GM12878 (cell line): ENCODE data around the gene TNIP3. TPM values are rescaled to one million over a fixed set of nuclear protein-coding genes. Genes with fewer than 3 reads are reported as not detected.

Source experiments
- ATAC-seq: fragments of 200-7000 bp; cut with Tn5 transposase; 3 replicates; pipeline ENCODE4 v1.9.1; 2020; ENCODE audit warnings: mild to moderate bottlenecking, moderate library complexity
- BruUV-seq: library from RNA; stranded (reverse); fragments of 400-500 nt; replicated peaks from 2 replicates; lab custom pipeline; 2021; lab: Mats Ljungman, UMichigan
- CTCF ChIA-PET: fragments of 300-600 bp; sonication (Branson Sonifier 250); formaldehyde crosslinking; extraction: SDS; loops from one replicate; lab custom pipeline; 2021; ENCODE audit warnings: inconsistent platforms; lab: Yijun Ruan, JAX
- POLR2A ChIA-PET: fragments of 350-600 bp; formaldehyde crosslinking; extraction: SDS; loops from one replicate; lab custom pipeline; 2021; ENCODE audit warnings: inconsistent platforms; lab: Charles Lee
- RAD21 ChIA-PET: fragments of 300-600 bp; sonication (Branson Sonifier 250); formaldehyde crosslinking; loops from one replicate; lab custom pipeline; 2023; ENCODE audit warnings: antibody characterized with exemption; ENCODE audit not compliant: unreplicated experiment; lab: Charles Lee
- SMC1A ChIA-PET: fragments of 300-600 bp; sonication (Branson Sonifier 250); formaldehyde crosslinking; loops from one replicate; lab custom pipeline; 2023; ENCODE audit not compliant: unreplicated experiment, uncharacterized antibody; lab: Charles Lee
- DNase-seq: peaks from one replicate; pipeline ENCODE4 v3.0.0-alpha.2; 2011; ENCODE audit warnings: low read depth, low spot score
- FAIRE-seq: peaks from 3 replicates; lab custom pipeline; 2011; peaks lifted over from hg19 to GRCh38; lab: Jason Lieb, UNC
- H2AFZ ChIP-seq: 2 replicates; pipeline ENCODE4 v1.6.0; 2011; ENCODE audit warnings: low read depth, low read length, control low read depth; ENCODE audit not compliant: control insufficient read depth
- H3K27ac ChIP-seq: 2 replicates; pipeline ENCODE4 v1.5.1; 2011; ENCODE audit warnings: control low read depth; ENCODE audit not compliant: control insufficient read depth, insufficient read depth
- H3K27me3 ChIP-seq, 2 experiments: replicated peaks in 1 of 2; 2 replicates each; pipeline versions ENCODE4 v1.6.0 to v1.6.1; 2011; ENCODE audit warnings: low read length in 1 of 2; ENCODE audit not compliant: control insufficient read depth in 2 of 2, insufficient read depth in 2 of 2
- H3K36me3 ChIP-seq, 2 experiments: 2 replicates each; pipeline ENCODE4 v1.5.1; 2011; ENCODE audit warnings: low read length in 1 of 2; ENCODE audit not compliant: control insufficient read depth in 2 of 2, insufficient read depth in 2 of 2
- H3K4me1 ChIP-seq: 2 replicates; pipeline ENCODE4 v1.6.1; 2011; ENCODE audit warnings: mild to moderate bottlenecking, low read length, moderate library complexity, mixed read lengths; ENCODE audit not compliant: control insufficient read depth, insufficient read depth
- H3K4me2 ChIP-seq: 2 replicates; pipeline ENCODE4 v1.6.0; 2011; ENCODE audit warnings: control low read depth; ENCODE audit not compliant: control insufficient read depth, insufficient read depth
- H3K4me3 ChIP-seq: fragments of 200-600 bp; sonication (generic); 2 replicates; pipeline ENCODE4 v1.5.1; 2016
- H3K79me2 ChIP-seq: 2 replicates; pipeline ENCODE4 v1.6.0; 2011; ENCODE audit warnings: low read length; ENCODE audit not compliant: control insufficient read depth, insufficient read depth
- H3K9ac ChIP-seq: 2 replicates; pipeline ENCODE4 v1.8.0; 2011; ENCODE audit warnings: low read length, control low read depth, mixed read lengths; ENCODE audit not compliant: control insufficient read depth, insufficient read depth
- H3K9me3 ChIP-seq: replicated peaks from 3 replicates; pipeline ENCODE4 v1.5.1; 2011; ENCODE audit warnings: mild to moderate bottlenecking, low read length; ENCODE audit not compliant: control insufficient read depth, insufficient read depth
- H4K20me1 ChIP-seq: 2 replicates; pipeline ENCODE4 v1.6.0; 2011; ENCODE audit not compliant: control insufficient read depth, insufficient read depth
- BRCA1 ChIP-seq: IDR thresholded peaks from 2 replicates; pipeline ENCODE4 v1.6.1; 2011; ENCODE audit warnings: low read depth, low read length, improper control_type of control experiment
- CBX5 ChIP-seq: sonication (generic); IDR thresholded peaks from 2 replicates; pipeline ENCODE4 v1.6.1; 2016; ENCODE audit warnings: low read depth, moderate library complexity, mild to moderate bottlenecking, inconsistent platforms
- HCFC1 ChIP-seq: fragments of 150-350 bp; IDR thresholded peaks from 2 replicates; pipeline ENCODE4 v1.6.1; 2014; ENCODE audit warnings: low read length
- MEF2B ChIP-seq: fragments of 450-650 bp; IDR thresholded peaks from 2 replicates; pipeline ENCODE4 v1.6.1; 2018; ENCODE audit warnings: mild to moderate bottlenecking, moderate library complexity; ENCODE audit not compliant: partially characterized antibody, poor library complexity, severe bottlenecking
- RAD21 ChIP-seq: IDR thresholded peaks from 2 replicates; pipeline ENCODE4 v1.6.1; 2011; ENCODE audit warnings: mild to moderate bottlenecking, low read depth, low read length, moderate library complexity; ENCODE audit not compliant: insufficient read depth
- RBBP5 ChIP-seq: fragments of 200-600 bp; sonication (generic); conservative IDR thresholded peaks from 2 replicates; pipeline ENCODE4 v1.6.1; 2016
- RUNX3 ChIP-seq: IDR thresholded peaks from 2 replicates; pipeline ENCODE4 v1.6.1; 2012; ENCODE audit warnings: low read length, inconsistent platforms
- TAF1 ChIP-seq: IDR thresholded peaks from 2 replicates; pipeline ENCODE4 v1.6.1; 2011; ENCODE audit warnings: mild to moderate bottlenecking, low read depth, low read length, borderline replicate concordance
- TARDBP ChIP-seq: IDR thresholded peaks from 2 replicates; pipeline ENCODE4 v1.6.1; 2016; ENCODE audit warnings: borderline replicate concordance
- TBL1XR1 ChIP-seq: IDR thresholded peaks from 2 replicates; pipeline ENCODE4 v1.6.1; 2012; ENCODE audit warnings: low read depth, low read length, improper control_type of control experiment
- WRNIP1 ChIP-seq: IDR thresholded peaks from 2 replicates; pipeline ENCODE4 v1.6.1; 2011; ENCODE audit warnings: low read depth, low read length, improper control_type of control experiment, borderline replicate concordance
- in situ Hi-C: fragments of 300-500 bp; cut with MboI; formaldehyde crosslinking; loops from 9 replicates; pipeline ENCODE4 v1.14.3; 2018; ENCODE audit warnings: mixed read lengths
- intact Hi-C: fragments of 100-400 bp; cut with micrococcal nuclease; formaldehyde crosslinking; loops from one replicate; pipeline ENCODE4 v1.14.2; 2022; ENCODE audit not compliant: unreplicated experiment
- polyA plus RNA-seq, 11 experiments: library from polyadenylated mRNA; depleted of rRNA in 4 of 11; unstranded in 6 of 11; stranded (reverse) in 5 of 11; fragments of >200 nt; fragmentation: Nextera tagmentation in 4 of 11; fragmentation: Illumina TruSeq in 1 of 11; extraction: Ambion mirVana in 4 of 11; extraction: Trizol in 1 of 11; gene quantifications; 1 replicate in 1 of 11; 2 replicates in 10 of 11; pipeline versions ENCODE4 v1.2.1 to v1.2.3, GENCODE V29; 2011 to 2016; ENCODE audit warnings: inconsistent platforms in 2 of 11, missing spikeins in 2 of 11, low read depth in 1 of 11
- total RNA-seq, 4 experiments: library from RNA; depleted of rRNA in 3 of 4; stranded (reverse); fragments of >200 nt in 3 of 4; fragmentation: Illumina TruSeq in 1 of 4; extraction: Trizol in 1 of 4; gene quantifications; 2 replicates each; pipeline versions ENCODE4 v1.2.1 to v1.2.3, GENCODE V29; 2013 to 2021
- TF ChIP-seq, protein P1 (sequence below): IDR thresholded peaks from 2 replicates; pipeline ENCODE4 v1.6.1; 2011; ENCODE audit warnings: borderline replicate concordance, low read depth, mild to moderate bottlenecking, moderate library complexity, mixed read lengths, low read length; ENCODE audit not compliant: insufficient read depth; ENCODE audit errors: extremely low read length
- TF ChIP-seq, protein P2 (sequence below): IDR thresholded peaks from 2 replicates; pipeline ENCODE4 v1.6.1; 2012; ENCODE audit warnings: mild to moderate bottlenecking, low read depth, low read length
- TF ChIP-seq, protein P3 (sequence below): fragments of 450-650 bp; formaldehyde crosslinking; IDR thresholded peaks from 2 replicates; pipeline ENCODE4 v1.5.0; 2022; ENCODE audit warnings: mild to moderate bottlenecking, missing genetic modification characterization
- TF ChIP-seq, protein P4 (sequence below): IDR thresholded peaks from 2 replicates; pipeline ENCODE4 v1.6.1; 2012; ENCODE audit warnings: low read depth, low read length, improper control_type of control experiment
- TF ChIP-seq, protein P5 (sequence below): IDR thresholded peaks from 2 replicates; pipeline ENCODE4 v1.6.1; 2011; ENCODE audit warnings: low read depth, low read length, improper control_type of control experiment, borderline replicate concordance

Gene TNIP3
- total and polyA plus RNA-seq, 10 of the 15 experiments (the other 5 are each of a cell fraction or from before 2014, with no cell fraction given), result 0.21 to 1.4 (median 0.67) TPM

DNA sequence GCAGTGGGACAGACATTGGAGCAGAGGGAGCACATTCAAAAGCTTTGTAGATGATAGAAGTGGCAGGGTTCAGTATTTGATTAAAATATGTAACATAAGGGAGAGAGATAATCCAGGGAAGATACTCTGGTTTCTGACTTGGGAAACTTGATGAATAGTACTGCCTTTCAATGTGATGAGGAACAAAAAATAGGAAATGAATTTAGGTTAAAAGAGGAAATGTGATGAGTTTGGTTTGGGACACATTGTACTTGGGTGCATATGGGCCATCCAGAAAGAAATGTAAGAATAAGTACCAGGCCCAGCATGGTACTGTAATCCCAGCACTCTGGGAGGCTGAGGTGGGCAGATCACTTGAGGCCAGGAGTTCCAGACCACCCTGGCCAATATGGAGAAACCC lies 70.9 kb downstream of the TNIP3 start:
- FAIRE-seq (no peak), DNase-seq (no peak), ATAC-seq (no peak)
- ChIA-PET POLR2A (no interaction called here), CTCF (no interaction called here), SMC1A (interaction anchor here (1.1 kb wide), 1 partner anchor 10 kb away, joined by 3 read pairs; no protein-coding TSS in a partner anchor), RAD21 (no interaction called here)
- Histone ChIP-seq H3K4me3 (no peak overlapping the region), H3K4me1 (no peaks in the 10 kb centered on the region), H4K20me1 (no peaks in the 10 kb centered on the region), H2AFZ (no peak overlapping the region), H3K4me2 (no peak overlapping the region), H3K79me2 (no peaks in the 10 kb centered on the region), H3K36me3 (no peaks in the 10 kb centered on the region), H3K9me3 (no peaks in the 10 kb centered on the region), H3K27me3 (no peaks in the 10 kb centered on the region), H3K9ac (no peak overlapping the region), H3K27ac (no peak overlapping the region)
- intact Hi-C loops, result no loop called here
- BruUV-seq, result no TSS peak
- in situ Hi-C loops, result loop anchor here (10.0 kb wide), 2 partner anchors 938 to 1018 kb away; no protein-coding TSS in a partner anchor
- TF ChIP-seq RBBP5, result no peak
- TF ChIP-seq, protein P1, sequence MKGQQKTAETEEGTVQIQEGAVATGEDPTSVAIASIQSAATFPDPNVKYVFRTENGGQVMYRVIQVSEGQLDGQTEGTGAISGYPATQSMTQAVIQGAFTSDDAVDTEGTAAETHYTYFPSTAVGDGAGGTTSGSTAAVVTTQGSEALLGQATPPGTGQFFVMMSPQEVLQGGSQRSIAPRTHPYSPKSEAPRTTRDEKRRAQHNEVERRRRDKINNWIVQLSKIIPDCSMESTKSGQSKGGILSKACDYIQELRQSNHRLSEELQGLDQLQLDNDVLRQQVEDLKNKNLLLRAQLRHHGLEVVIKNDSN, result no peak
- TF ChIP-seq, protein P2, sequence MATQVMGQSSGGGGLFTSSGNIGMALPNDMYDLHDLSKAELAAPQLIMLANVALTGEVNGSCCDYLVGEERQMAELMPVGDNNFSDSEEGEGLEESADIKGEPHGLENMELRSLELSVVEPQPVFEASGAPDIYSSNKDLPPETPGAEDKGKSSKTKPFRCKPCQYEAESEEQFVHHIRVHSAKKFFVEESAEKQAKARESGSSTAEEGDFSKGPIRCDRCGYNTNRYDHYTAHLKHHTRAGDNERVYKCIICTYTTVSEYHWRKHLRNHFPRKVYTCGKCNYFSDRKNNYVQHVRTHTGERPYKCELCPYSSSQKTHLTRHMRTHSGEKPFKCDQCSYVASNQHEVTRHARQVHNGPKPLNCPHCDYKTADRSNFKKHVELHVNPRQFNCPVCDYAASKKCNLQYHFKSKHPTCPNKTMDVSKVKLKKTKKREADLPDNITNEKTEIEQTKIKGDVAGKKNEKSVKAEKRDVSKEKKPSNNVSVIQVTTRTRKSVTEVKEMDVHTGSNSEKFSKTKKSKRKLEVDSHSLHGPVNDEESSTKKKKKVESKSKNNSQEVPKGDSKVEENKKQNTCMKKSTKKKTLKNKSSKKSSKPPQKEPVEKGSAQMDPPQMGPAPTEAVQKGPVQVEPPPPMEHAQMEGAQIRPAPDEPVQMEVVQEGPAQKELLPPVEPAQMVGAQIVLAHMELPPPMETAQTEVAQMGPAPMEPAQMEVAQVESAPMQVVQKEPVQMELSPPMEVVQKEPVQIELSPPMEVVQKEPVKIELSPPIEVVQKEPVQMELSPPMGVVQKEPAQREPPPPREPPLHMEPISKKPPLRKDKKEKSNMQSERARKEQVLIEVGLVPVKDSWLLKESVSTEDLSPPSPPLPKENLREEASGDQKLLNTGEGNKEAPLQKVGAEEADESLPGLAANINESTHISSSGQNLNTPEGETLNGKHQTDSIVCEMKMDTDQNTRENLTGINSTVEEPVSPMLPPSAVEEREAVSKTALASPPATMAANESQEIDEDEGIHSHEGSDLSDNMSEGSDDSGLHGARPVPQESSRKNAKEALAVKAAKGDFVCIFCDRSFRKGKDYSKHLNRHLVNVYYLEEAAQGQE, result no peak
- TF ChIP-seq, protein P3, sequence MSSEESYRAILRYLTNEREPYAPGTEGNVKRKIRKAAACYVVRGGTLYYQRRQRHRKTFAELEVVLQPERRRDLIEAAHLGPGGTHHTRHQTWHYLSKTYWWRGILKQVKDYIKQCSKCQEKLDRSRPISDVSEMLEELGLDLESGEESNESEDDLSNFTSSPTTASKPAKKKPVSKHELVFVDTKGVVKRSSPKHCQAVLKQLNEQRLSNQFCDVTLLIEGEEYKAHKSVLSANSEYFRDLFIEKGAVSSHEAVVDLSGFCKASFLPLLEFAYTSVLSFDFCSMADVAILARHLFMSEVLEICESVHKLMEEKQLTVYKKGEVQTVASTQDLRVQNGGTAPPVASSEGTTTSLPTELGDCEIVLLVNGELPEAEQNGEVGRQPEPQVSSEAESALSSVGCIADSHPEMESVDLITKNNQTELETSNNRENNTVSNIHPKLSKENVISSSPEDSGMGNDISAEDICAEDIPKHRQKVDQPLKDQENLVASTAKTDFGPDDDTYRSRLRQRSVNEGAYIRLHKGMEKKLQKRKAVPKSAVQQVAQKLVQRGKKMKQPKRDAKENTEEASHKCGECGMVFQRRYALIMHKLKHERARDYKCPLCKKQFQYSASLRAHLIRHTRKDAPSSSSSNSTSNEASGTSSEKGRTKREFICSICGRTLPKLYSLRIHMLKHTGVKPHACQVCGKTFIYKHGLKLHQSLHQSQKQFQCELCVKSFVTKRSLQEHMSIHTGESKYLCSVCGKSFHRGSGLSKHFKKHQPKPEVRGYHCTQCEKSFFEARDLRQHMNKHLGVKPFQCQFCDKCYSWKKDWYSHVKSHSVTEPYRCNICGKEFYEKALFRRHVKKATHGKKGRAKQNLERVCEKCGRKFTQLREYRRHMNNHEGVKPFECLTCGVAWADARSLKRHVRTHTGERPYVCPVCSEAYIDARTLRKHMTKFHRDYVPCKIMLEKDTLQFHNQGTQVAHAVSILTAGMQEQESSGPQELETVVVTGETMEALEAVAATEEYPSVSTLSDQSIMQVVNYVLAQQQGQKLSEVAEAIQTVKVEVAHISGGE (CRISPR knock-in tag), result no peak
- no peak for TF ChIP-seq BRCA1
- TF ChIP-seq RUNX3, result no peak
- no peak for TF ChIP-seq WRNIP1
- TF ChIP-seq HCFC1, result no peak
- TF ChIP-seq TARDBP, result no peak
- no peak for TF ChIP-seq MEF2B
- TF ChIP-seq CBX5, result no peak
- TF ChIP-seq, protein P4, sequence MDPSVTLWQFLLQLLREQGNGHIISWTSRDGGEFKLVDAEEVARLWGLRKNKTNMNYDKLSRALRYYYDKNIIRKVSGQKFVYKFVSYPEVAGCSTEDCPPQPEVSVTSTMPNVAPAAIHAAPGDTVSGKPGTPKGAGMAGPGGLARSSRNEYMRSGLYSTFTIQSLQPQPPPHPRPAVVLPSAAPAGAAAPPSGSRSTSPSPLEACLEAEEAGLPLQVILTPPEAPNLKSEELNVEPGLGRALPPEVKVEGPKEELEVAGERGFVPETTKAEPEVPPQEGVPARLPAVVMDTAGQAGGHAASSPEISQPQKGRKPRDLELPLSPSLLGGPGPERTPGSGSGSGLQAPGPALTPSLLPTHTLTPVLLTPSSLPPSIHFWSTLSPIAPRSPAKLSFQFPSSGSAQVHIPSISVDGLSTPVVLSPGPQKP, result no peak
- TF ChIP-seq, protein P5, sequence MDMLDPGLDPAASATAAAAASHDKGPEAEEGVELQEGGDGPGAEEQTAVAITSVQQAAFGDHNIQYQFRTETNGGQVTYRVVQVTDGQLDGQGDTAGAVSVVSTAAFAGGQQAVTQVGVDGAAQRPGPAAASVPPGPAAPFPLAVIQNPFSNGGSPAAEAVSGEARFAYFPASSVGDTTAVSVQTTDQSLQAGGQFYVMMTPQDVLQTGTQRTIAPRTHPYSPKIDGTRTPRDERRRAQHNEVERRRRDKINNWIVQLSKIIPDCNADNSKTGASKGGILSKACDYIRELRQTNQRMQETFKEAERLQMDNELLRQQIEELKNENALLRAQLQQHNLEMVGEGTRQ, result no peak
- TF ChIP-seq TBL1XR1, result no peak
- TF ChIP-seq RAD21, result no peak
- no peak for TF ChIP-seq TAF1
